ENCODE results near the gene CMC4. TPM values are rescaled to one million over a fixed set of nuclear protein-coding genes. Genes with fewer than 3 reads are reported as not detected.

Gene CMC4
- total RNA-seq, 4 donors from 2014 or later = 1.4 to 11.7 (median 9.1) TPM; not detected in 1

DNA sequence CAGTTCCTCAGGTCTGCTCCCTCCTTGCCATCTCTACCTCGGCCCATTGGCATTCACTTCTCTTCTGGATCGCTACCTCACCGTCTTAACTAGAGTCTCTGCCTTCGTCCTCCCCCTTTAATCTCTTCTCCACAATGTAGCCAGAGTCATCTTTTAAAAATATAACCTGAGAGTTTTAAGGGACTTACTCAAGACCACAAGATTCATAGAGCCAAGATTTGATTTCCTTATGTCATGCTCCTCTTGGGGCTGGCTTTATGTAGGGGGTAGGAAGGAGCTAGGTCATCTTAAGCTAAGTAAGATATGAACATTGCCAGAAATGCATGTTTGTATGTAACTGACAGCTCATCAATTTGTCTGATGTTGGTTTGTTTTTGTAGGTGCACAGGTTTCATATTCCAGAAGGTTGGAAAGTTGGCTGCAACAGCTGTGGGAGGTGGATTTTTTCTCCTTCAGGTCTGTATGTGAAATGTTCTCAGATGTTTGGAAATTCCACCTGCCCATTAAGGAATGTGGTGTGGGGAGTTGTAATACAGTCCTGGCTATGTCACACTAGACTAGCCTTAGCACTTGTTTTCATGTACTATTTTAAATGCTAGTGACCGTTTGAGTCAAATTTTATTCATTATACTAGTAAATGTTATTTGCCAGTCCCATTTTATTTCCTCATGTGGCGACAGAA lies 24.7 kb downstream of the CMC4 start:
- Histone ChIP-seq H3K27me3 (no peaks in the 10 kb centered on the region), H3K36me3 (no peaks in the 10 kb centered on the region), H3K4me3 (no peak overlapping the region), H3K4me1 (peaks cover 0 to 3% (median 0%) of the 10 kb centered on the region in 4 donors), H3K9me3 (no peaks in the 10 kb centered on the region), H3K27ac (no peak overlapping the region)
- no peak for TF ChIP-seq EP300 (IDR thresholded peaks at IDR 0.05; ENCODE audit: low read depth)
- TF ChIP-seq, protein P1, sequence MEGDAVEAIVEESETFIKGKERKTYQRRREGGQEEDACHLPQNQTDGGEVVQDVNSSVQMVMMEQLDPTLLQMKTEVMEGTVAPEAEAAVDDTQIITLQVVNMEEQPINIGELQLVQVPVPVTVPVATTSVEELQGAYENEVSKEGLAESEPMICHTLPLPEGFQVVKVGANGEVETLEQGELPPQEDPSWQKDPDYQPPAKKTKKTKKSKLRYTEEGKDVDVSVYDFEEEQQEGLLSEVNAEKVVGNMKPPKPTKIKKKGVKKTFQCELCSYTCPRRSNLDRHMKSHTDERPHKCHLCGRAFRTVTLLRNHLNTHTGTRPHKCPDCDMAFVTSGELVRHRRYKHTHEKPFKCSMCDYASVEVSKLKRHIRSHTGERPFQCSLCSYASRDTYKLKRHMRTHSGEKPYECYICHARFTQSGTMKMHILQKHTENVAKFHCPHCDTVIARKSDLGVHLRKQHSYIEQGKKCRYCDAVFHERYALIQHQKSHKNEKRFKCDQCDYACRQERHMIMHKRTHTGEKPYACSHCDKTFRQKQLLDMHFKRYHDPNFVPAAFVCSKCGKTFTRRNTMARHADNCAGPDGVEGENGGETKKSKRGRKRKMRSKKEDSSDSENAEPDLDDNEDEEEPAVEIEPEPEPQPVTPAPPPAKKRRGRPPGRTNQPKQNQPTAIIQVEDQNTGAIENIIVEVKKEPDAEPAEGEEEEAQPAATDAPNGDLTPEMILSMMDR (IDR thresholded peaks at IDR 0.05) = no peak
- TF ChIP-seq POLR2A (IDR thresholded peaks at IDR 0.05) = no peak
- no peak for TF ChIP-seq POLR2AphosphoS5 (IDR thresholded peaks at IDR 0.05)
- WGBS, 2 donors (ENCODE audit: low coverage in 1 of 2) = 75 to 93% methylated on average over 3 to 6 of the region's 6 CpGs
- intact Hi-C loops (cut with DNase I; ENCODE audit: low total_unique reads) = no loop called here
- DNase-seq = no peak
- in situ Hi-C loops (cut with MboI; ENCODE audit: low pct_ligation_motif_present in 1 of 4, low pct_unique_long_range_greater_than_20kb in 1 of 4, low sequenced_read_pairs in 3 of 4) = no loop called here

DNA sequence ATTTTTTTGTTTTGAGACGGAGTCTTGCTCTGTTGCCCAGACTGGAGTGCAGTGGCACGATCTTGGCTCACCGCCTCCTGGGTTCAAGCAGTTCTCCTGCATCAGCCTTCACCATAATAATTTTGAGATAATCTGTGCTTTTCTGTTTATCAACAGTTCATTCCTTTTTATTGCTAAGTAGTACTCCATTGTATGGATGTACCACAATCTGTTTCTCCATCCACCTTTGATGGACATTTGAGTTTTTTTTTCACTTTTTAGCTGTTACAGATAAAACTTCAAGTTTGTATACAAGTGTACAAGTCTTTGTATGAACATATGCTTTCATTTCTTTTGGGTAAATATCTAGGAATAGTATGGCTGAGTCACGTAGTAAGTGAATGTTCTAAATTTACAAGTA lies 35.2 kb downstream of the CMC4 start:
- no peak for DNase-seq
- Histone ChIP-seq H3K4me1 (no peaks in the 10 kb centered on the region), H3K27ac (no peak overlapping the region), H3K27me3 (no peaks in the 10 kb centered on the region), H3K36me3 (peaks cover 0 to 4% (median 0%) of the 10 kb centered on the region in 4 donors), H3K4me3 (no peak overlapping the region), H3K9me3 (no peaks in the 10 kb centered on the region)
- 90% methylated on average over 4 of the region's 4 CpGs; no CpG with 5 or more reads in 1 of the 2 donors for WGBS, 2 donors (ENCODE audit: low coverage in 1 of 2)
- no peak for TF ChIP-seq POLR2AphosphoS5 (IDR thresholded peaks at IDR 0.05)
- TF ChIP-seq, protein P1 (IDR thresholded peaks at IDR 0.05) = no peak
- no peak for TF ChIP-seq POLR2A (IDR thresholded peaks at IDR 0.05)
- TF ChIP-seq EP300 (IDR thresholded peaks at IDR 0.05; ENCODE audit: low read depth) = no peak
- intact Hi-C loops (cut with DNase I; ENCODE audit: low total_unique reads) = no loop called here
- in situ Hi-C loops (cut with MboI; ENCODE audit: low pct_ligation_motif_present in 1 of 4, low pct_unique_long_range_greater_than_20kb in 1 of 4, low sequenced_read_pairs in 3 of 4) = no loop called here

DNA sequence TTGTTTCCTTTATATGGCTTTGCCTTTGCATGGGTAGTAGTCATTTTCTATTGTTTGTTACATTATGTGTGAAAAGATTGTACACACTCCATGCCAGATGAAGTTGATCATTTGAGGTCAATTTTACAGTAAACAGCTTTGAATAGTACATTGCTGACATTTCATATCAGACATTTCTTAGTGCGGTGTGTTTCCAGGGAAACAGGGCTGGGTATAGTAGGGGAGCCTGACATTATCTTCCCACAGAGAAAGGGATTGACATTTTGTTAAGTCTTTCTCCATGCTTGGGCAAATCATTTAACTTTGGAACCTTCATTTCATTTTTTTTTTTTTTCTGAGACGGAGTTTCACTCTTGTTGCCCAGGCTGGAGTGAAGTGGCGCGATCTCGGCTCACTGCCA lies 39.3 kb downstream of the CMC4 start:
- no peak for DNase-seq
- H3K36me3 ChIP-seq = peaks cover 0 to 4% (median 0%) of the 10 kb centered on the region in 4 donors
- intact Hi-C loops (cut with DNase I; ENCODE audit: low total_unique reads) (no loop called here), in situ Hi-C loops (cut with MboI; ENCODE audit: low pct_ligation_motif_present in 1 of 4, low pct_unique_long_range_greater_than_20kb in 1 of 4, low sequenced_read_pairs in 3 of 4) (no loop called here)
- no peak overlapping the region for H3K27ac ChIP-seq
- 94% methylated on average over 5 of the region's 5 CpGs; no CpG with 5 or more reads in 1 of the 2 donors for WGBS, 2 donors (ENCODE audit: low coverage in 1 of 2)
- no peak for TF ChIP-seq POLR2A (IDR thresholded peaks at IDR 0.05)
- TF ChIP-seq POLR2AphosphoS5 (IDR thresholded peaks at IDR 0.05) = no peak
- no peak for TF ChIP-seq EP300 (IDR thresholded peaks at IDR 0.05; ENCODE audit: low read depth)
- TF ChIP-seq, protein P1 (IDR thresholded peaks at IDR 0.05) = no peak
- peaks cover 0 to 13% (median 5%) of the 10 kb centered on the region in 4 donors for H3K4me1 ChIP-seq
- no peaks in the 10 kb centered on the region for H3K27me3 ChIP-seq
- no peaks in the 10 kb centered on the region for H3K9me3 ChIP-seq
- H3K4me3 ChIP-seq = no peak overlapping the region

DNA sequence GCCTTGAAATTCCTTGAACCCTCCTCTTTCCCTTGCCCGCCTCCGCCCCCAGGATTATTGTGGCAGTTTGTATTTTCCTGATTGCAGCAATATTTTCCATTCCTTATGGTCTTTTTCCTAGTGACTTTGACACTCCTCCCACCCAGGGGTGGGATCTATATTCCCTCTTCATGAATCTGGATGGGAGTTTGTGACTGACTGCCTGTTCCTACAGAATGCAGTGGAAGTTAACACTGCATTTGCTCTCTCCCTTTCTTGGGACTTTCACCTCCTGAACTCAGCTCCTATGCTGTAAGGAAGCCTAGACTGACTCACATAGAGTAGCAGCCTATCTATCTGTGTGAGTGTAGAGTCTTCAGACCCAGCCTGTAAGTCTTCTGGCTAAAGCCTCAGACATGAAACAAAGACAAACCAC lies 42.1 kb downstream of the CMC4 start:
- no peak for TF ChIP-seq EP300 (IDR thresholded peaks at IDR 0.05; ENCODE audit: low read depth)
- no peak for TF ChIP-seq POLR2A (IDR thresholded peaks at IDR 0.05)
- TF ChIP-seq, protein P1 (IDR thresholded peaks at IDR 0.05) = no peak
- no peak for TF ChIP-seq POLR2AphosphoS5 (IDR thresholded peaks at IDR 0.05)
- Histone ChIP-seq H3K27ac (peak overlapping the region; percentile 91 to 98 (median 94)), H3K4me3 (no peak overlapping the region), H3K36me3 (no peaks in the 10 kb centered on the region), H3K9me3 (no peaks in the 10 kb centered on the region), H3K27me3 (no peaks in the 10 kb centered on the region), H3K4me1 (peaks cover 0 to 13% (median 5%) of the 10 kb centered on the region in 4 donors)
- DNase-seq = no peak
- 58% methylated on average over 2 of the region's 2 CpGs; no CpG with 5 or more reads in 1 of the 2 donors for WGBS, 2 donors (ENCODE audit: low coverage in 1 of 2)
- intact Hi-C loops (cut with DNase I; ENCODE audit: low total_unique reads) (no loop called here), in situ Hi-C loops (cut with MboI; ENCODE audit: low pct_ligation_motif_present in 1 of 4, low pct_unique_long_range_greater_than_20kb in 1 of 4, low sequenced_read_pairs in 3 of 4) (no loop called here)

Measured in transverse colon (tissue), 4 donors.